Mesenchymal stem cell (in vitro differentiated cells and primary cell): Measurements from ENCODE around the gene MEX3D.

Source experiments
- DNase-seq: peaks from one replicate; pipeline ENCODE4 v3.0.0-alpha.2; 2013
- H2AFZ ChIP-seq: one replicate; pipeline ENCODE4 v1.6.1; 2013; ENCODE audit warnings: low read depth, mild to moderate bottlenecking, control low read depth, inconsistent platforms, low read length, moderate library complexity
- H2AK5ac ChIP-seq: 2 replicates; pipeline ENCODE4 v1.6.1; 2013; ENCODE audit warnings: low read length, moderate library complexity, mild to moderate bottlenecking, inconsistent platforms; ENCODE audit not compliant: severe bottlenecking
- H2BK120ac ChIP-seq: one replicate; pipeline ENCODE4 v1.6.1; 2013; ENCODE audit warnings: low read depth, mild to moderate bottlenecking, inconsistent platforms, low read length, moderate library complexity
- H2BK12ac ChIP-seq, 2 experiments: one replicate each; pipeline ENCODE4 v1.6.1; 2013; ENCODE audit warnings: inconsistent platforms in 2 of 2, low read length in 2 of 2, mild to moderate bottlenecking in 2 of 2, moderate library complexity in 2 of 2, control low read depth in 1 of 2
- H2BK15ac ChIP-seq: one replicate; pipeline ENCODE4 v1.6.1; 2013; ENCODE audit warnings: mild to moderate bottlenecking, low read depth, inconsistent platforms; ENCODE audit not compliant: poor library complexity, severe bottlenecking
- H2BK5ac ChIP-seq: 2 replicates; pipeline ENCODE4 v1.6.1; 2013; ENCODE audit warnings: low read depth, mild to moderate bottlenecking, low read length, control low read depth, inconsistent platforms; ENCODE audit not compliant: poor library complexity, severe bottlenecking
- H3K14ac ChIP-seq, 2 experiments: one replicate each; pipeline ENCODE4 v1.6.1; 2013; ENCODE audit warnings: inconsistent platforms in 2 of 2, low read length in 2 of 2, control low read depth in 1 of 2, mild to moderate bottlenecking in 1 of 2, moderate library complexity in 1 of 2
- H3K18ac ChIP-seq, 2 experiments: one replicate each; pipeline ENCODE4 v1.6.1; 2013; ENCODE audit warnings: inconsistent platforms in 2 of 2, low read length in 2 of 2, control low read depth in 1 of 2, low read depth in 1 of 2, mild to moderate bottlenecking in 1 of 2
- H3K23ac ChIP-seq, 2 experiments: one replicate each; pipeline ENCODE4 v1.6.1; 2013; ENCODE audit warnings: inconsistent platforms in 2 of 2, low read length in 2 of 2, mild to moderate bottlenecking in 2 of 2, moderate library complexity in 2 of 2, control low read depth in 1 of 2
- H3K27ac ChIP-seq: 2 replicates; pipeline ENCODE4 v1.5.1; 2013; ENCODE audit warnings: mild to moderate bottlenecking, moderate library complexity, low read length, control low read depth, inconsistent platforms; ENCODE audit not compliant: poor library complexity, severe bottlenecking
- H3K27me3 ChIP-seq, 2 experiments: 2 replicates each; pipeline versions ENCODE4 v1.6.1 to v1.7.0; 2013; ENCODE audit warnings: low read length in 2 of 2, mild to moderate bottlenecking in 2 of 2, moderate library complexity in 2 of 2, control low read depth in 1 of 2, inconsistent platforms in 1 of 2; ENCODE audit not compliant: control insufficient read depth in 1 of 2, insufficient read depth in 1 of 2
- H3K36me3 ChIP-seq, 2 experiments: 2 replicates each; pipeline versions ENCODE4 v1.6.1 to v1.7.0; 2013; ENCODE audit warnings: low read length in 2 of 2, control low read depth in 1 of 2, inconsistent platforms in 1 of 2, low read depth in 1 of 2, mild to moderate bottlenecking in 1 of 2; ENCODE audit not compliant: insufficient read depth in 2 of 2, control insufficient read depth in 1 of 2
- H3K4ac ChIP-seq, 2 experiments: one replicate each; pipeline ENCODE4 v1.6.1; 2013; ENCODE audit warnings: inconsistent platforms in 2 of 2, low read length in 2 of 2, mild to moderate bottlenecking in 2 of 2, moderate library complexity in 2 of 2, control low read depth in 1 of 2, low read depth in 1 of 2
- H3K4me1 ChIP-seq: 2 replicates; pipeline ENCODE4 v1.6.1; 2013; ENCODE audit warnings: low read depth, low read length, control low read depth; ENCODE audit not compliant: control insufficient read depth, insufficient read depth
- H3K4me2 ChIP-seq: 2 replicates; pipeline ENCODE4 v1.6.1; 2013; ENCODE audit warnings: low read length, mild to moderate bottlenecking, inconsistent platforms; ENCODE audit not compliant: poor library complexity, severe bottlenecking
- H3K4me3 ChIP-seq, 2 experiments: 2 replicates each; pipeline versions ENCODE4 v1.5.1 to v1.7.0; 2013; ENCODE audit warnings: low read length in 2 of 2, mild to moderate bottlenecking in 2 of 2, control low read depth in 1 of 2, low read depth in 1 of 2; ENCODE audit not compliant: insufficient read depth in 1 of 2
- H3K79me1 ChIP-seq: replicated peaks from 2 replicates; pipeline ENCODE4 v1.6.1; 2013; ENCODE audit warnings: mild to moderate bottlenecking, control low read depth, low read length, inconsistent platforms; ENCODE audit not compliant: poor library complexity, severe bottlenecking
- H3K9ac ChIP-seq: 2 replicates; pipeline ENCODE4 v1.7.0; 2013; ENCODE audit warnings: mild to moderate bottlenecking, low read length, moderate library complexity
- H3K9me3 ChIP-seq: 2 replicates; pipeline ENCODE4 v1.7.0; 2013; ENCODE audit warnings: mild to moderate bottlenecking, low read length; ENCODE audit not compliant: control insufficient read depth
- H4K8ac ChIP-seq: one replicate; pipeline ENCODE4 v1.6.1; 2013; ENCODE audit warnings: inconsistent platforms, mild to moderate bottlenecking, low read length, moderate library complexity
- H4K91ac ChIP-seq: one replicate; pipeline ENCODE4 v1.6.1; 2013; ENCODE audit warnings: mild to moderate bottlenecking, low read length, inconsistent platforms
- WGBS: methylation state at CpG from one replicate; pipeline ENCODE4 v1.1.7; 2013; ENCODE audit warnings: mixed read lengths; 5-methylcytosine and 5-hydroxymethylcytosine counted together

Gene MEX3D

GRCh38 chr19:1592755-1593500 lies 24.8 kb upstream of the MEX3D start, which contains the start of gene MBD3:
TSS of gene MBD3 (minus strand) at chr19:1592865. CDS start at chr19:1592631, 234 bp downstream.
- Histone ChIP-seq H3K4me3 (peak within 1 kb of the TSS; percentile 83 to 92), H3K4ac (peak within 1 kb of the TSS; percentile 98 to 99), H2BK5ac (peak within 1 kb of the TSS; percentile 91), H2AFZ (no peak within 1 kb of the TSS), H2BK12ac (peak within 1 kb of the TSS in 1 of 2 experiments; percentile 28), H2AK5ac (peak within 1 kb of the TSS; percentile 76), H2BK15ac (peak within 1 kb of the TSS; percentile 99), H3K36me3 (peaks cover 27 to 31% of the 10 kb centered on the region in 2 experiments), H3K27ac (peak within 1 kb of the TSS; percentile 95), H3K79me1 (peaks cover 7% of the 10 kb centered on the region), H3K4me1 (peaks cover 18% of the 10 kb centered on the region), H2BK120ac (peak within 1 kb of the TSS; percentile 100), H3K27me3 (no peaks in the 10 kb centered on the region), H4K91ac (peak within 1 kb of the TSS; percentile 98), H3K18ac (peak within 1 kb of the TSS; percentile 95 to 100), H3K9me3 (no peaks in the 10 kb centered on the region), H3K14ac (peak within 1 kb of the TSS; percentile 93 to 97), H3K23ac (peak within 1 kb of the TSS; percentile 57 to 79), H3K4me2 (peak within 1 kb of the TSS; percentile 93), H4K8ac (peak within 1 kb of the TSS; percentile 99), H3K9ac (peak within 1 kb of the TSS; percentile 97)
- peak; percentile 92 for DNase-seq
- WGBS: 12% methylated on average over 40 of the region's 68 CpGs

- peak overlapping the region; percentile 91 for H2BK5ac ChIP-seq
- WGBS: 1% methylated on average over 61 of the region's 94 CpGs
- H2BK120ac ChIP-seq: peak overlapping the region; percentile 100
- H4K8ac ChIP-seq: peak overlapping the region; percentile 99
- H2AFZ ChIP-seq: no peak overlapping the region
- H2BK15ac ChIP-seq: peak overlapping the region; percentile 99
- H4K91ac ChIP-seq: peak overlapping the region; percentile 98
- peak overlapping the region; percentile 97 for H3K9ac ChIP-seq
- peak overlapping the region; percentile 98 to 99 for H3K4ac ChIP-seq
- H3K4me3 ChIP-seq: peak overlapping the region; percentile 83 to 92
- peak overlapping the region; percentile 76 for H2AK5ac ChIP-seq
- peaks cover 21% of the 10 kb centered on the region for H3K4me1 ChIP-seq
- peaks cover 2% of the 10 kb centered on the region for H3K79me1 ChIP-seq
- H3K14ac ChIP-seq: peak overlapping the region; percentile 93 to 97
- peak overlapping the region; percentile 95 for H3K27ac ChIP-seq
- H3K23ac ChIP-seq: peak overlapping the region; percentile 57 to 79
- peak overlapping the region; percentile 95 to 100 for H3K18ac ChIP-seq
- H3K27me3 ChIP-seq: no peaks in the 10 kb centered on the region
- H2BK12ac ChIP-seq: no peak overlapping the region
- peaks cover 20 to 23% of the 10 kb centered on the region in 2 experiments for H3K36me3 ChIP-seq
- H3K4me2 ChIP-seq: peak overlapping the region; percentile 85
- H3K9me3 ChIP-seq: no peaks in the 10 kb centered on the region
- DNase-seq: peak; percentile 89
Observed at GRCh38 chr19:1592024-1592754, 24.1 kb upstream of the MEX3D start.

GRCh38 chr19:1591421-1592023 lies 23.4 kb upstream of the MEX3D start:
- peak overlapping the region; percentile 99 for H4K8ac ChIP-seq
- peaks cover 14 to 17% of the 10 kb centered on the region in 2 experiments for H3K36me3 ChIP-seq
- H3K79me1 ChIP-seq: no peaks in the 10 kb centered on the region
- H3K27ac ChIP-seq: peak overlapping the region; percentile 82
- no peak overlapping the region for H2BK12ac ChIP-seq
- 7% methylated on average over 31 of the region's 31 CpGs for WGBS
- peak overlapping the region; percentile 83 to 92 for H3K4me3 ChIP-seq
- DNase-seq: peak; percentile 32
- H3K14ac ChIP-seq: peak overlapping the region; percentile 93 to 97
- peak overlapping the region; percentile 85 for H3K4me2 ChIP-seq
- peak overlapping the region in 1 of 2 experiments; percentile 57 for H3K23ac ChIP-seq
- H3K27me3 ChIP-seq: no peaks in the 10 kb centered on the region
- peak overlapping the region; percentile 36 for H2AFZ ChIP-seq
- no peaks in the 10 kb centered on the region for H3K9me3 ChIP-seq
- H3K4me1 ChIP-seq: peaks cover 21% of the 10 kb centered on the region
- peak overlapping the region; percentile 90 for H4K91ac ChIP-seq
- peak overlapping the region; percentile 76 for H2AK5ac ChIP-seq
- peak overlapping the region; percentile 97 for H3K9ac ChIP-seq
- no peak overlapping the region for H2BK5ac ChIP-seq
- peak overlapping the region; percentile 80 for H2BK15ac ChIP-seq
- H2BK120ac ChIP-seq: peak overlapping the region; percentile 94
- peak overlapping the region; percentile 92 to 100 for H3K18ac ChIP-seq
- H3K4ac ChIP-seq: peak overlapping the region; percentile 87 to 98
